ENCODE data around the gene SUGCT.

The SUGCT gene

DNA sequence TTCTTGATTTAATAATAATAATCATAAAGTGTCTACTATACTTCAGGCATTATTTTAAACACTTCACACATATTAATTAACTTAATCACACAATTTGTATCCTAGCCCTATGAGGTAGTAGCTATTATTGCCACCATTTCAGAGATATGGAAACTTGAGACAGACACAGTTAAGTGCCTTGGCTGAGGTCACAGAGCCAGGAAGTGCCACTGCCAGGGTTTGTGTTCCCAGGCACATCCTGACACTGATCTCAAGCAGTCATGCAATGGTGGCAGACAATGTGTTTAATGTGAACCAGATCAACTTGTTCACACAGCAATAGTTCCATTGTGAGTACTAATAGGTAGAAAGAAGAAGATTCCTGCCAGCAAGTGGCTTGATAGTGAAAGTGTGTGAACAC is 666.0 kb downstream of the SUGCT start:
- DNase-seq: no peak

DNA sequence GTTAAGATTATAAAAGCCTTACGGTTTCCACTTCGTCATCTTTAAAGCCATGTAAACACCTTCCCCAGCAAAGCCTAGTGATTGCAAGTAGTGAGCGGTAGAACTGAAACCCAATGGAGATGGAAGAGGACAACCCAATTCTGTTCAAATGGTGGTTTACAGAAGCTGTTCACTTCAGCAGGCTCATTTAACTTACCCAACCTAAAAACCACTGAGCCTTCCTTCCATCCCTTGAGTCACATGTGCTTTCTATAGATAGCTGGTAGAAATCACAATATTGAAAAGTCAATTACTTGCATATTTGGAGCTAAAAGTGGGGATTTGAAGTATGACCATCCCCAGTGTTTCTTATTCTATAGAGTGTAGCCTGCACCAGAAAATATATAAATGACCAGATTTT is 667.7 kb downstream of the SUGCT start:
- no peak for DNase-seq

DNA sequence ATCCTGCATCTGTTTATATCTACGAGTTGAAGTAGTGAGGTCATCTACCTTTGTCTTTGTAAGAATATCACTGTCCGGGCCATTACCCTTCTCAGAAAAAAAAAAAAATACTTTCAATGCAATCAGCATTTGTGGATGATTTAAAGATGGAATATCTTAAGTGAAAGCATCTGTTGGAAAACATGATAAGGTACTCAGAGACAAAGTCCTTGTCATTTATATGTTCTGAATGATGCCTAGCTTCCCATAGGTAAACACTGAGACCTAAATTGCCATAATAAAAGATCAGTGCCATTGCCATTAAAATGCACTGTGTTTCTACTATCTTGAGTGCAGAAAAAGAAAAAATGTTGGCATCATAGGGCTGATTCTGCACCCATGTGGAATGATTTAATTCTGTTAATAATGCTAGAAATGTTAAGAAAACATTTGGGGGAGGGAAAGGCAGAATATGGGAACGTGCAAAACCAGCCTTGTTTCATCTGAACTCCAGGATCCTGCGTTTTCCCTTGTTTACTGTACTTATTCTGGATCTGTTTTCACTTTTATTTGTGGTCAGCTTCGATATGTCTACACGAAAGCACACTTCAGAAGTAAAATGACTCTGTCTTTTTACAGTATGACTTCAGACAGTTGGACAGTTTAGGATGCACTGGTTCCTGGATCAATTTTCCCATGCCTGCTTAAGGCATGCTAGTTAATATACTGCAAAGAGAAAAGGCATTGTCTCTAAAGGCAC is 669.8 kb downstream of the SUGCT start:
- no peak for DNase-seq

DNA sequence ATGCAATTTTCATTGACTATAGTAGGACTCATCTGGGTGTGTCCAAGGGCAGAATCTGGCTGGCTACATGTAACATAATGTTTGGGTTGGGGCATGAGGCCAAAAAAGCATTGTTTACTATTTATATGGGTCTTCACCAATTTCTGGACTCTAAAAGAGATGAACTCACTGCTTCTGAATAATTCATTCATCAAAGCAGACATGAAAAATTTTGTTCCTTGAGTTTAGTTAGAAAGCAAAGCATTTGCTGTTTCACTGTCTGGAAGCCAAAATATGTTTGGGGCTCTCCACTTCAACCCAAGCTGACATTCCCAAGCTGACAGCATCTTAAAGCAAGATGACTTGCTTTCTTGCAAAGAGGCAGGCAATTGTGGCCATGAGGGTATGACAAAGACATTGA is 670.6 kb downstream of the SUGCT start:
- DNase-seq: no peak

DNA sequence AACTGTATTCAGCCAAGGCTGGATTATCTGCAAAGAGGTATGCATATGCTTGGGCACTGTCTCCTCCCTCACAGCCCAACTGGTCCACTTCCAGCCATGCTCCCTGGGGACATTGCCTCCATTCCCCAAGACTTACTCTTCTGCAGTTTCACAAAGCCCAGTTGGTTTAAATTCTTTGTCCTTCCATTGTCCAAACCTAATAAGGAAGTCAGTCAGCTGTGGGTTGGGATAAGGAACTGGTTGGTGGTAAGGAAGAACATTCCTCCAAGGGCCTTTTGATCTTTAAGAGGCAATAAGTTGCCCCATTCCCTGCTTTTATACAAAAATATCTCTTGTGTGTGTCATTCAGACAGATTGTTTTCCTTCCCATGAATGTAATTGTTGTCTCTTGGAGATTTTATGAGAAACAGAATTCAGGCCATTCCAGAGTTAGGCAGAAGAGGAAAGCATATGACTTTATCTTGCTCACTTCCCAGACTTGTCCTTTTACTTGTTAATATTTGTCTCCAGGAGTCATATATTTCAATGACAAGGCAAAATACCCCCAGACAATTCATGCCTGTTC is 673.7 kb downstream of the SUGCT start:
- DNase-seq: no peak

DNA sequence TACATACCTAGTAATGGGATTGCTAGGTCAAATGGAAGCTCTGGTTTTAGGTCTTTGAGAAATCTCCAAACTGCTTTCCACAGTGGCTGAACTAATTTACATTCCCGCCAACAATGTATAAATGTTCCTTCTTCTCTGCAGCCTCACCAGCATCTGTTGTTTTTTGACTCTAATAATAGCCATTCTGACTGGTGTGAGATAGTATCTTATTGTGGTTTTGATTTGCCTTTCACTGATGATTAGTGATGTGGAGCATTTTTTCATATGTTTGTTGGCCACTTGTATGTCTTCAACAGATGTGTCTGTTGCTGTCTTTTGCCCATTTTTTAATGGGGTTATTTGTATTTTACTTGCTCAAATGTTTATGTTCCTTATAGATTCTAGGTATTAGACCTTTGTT is 675.5 kb downstream of the SUGCT start:
- no peak for DNase-seq

DNA sequence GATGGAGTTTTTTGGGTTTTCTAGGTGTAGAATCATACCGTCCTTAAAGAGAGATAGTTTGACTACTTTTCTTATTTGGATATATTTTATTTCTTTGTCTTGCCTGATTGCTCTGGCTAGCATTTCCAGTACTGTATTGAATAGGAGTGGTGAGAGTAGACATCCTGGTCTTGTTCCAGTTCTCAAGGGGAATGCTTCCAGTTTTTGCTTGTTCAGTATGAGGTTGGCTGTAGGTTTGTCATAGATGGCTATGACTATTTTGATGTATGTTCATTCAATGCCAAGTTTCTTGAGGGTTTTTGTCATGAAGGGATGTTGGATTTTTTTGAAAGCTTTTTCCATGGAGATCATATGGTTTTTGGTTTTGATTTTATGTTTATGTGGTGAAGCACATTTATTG is 676.9 kb downstream of the SUGCT start:
- no peak for DNase-seq

DNA sequence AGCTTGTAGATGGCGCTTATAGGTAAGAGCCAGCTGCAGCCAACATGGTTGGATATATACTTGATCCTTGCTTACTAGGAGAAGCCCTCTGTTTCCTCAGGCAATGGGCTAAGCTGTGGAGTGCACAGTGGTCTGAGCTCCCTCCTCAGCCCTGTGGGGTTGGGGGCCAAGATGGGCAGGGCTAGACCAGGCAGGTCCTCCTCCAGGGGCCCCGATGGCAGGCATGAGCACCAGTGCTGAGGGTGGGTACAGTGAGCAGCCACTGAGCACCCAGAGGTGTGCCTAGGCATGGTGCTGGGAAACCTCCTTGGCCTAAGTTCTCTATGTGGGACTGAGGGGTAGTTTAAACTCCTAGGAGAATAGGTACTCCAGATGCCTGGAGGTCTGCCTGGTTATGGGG is 680.2 kb downstream of the SUGCT start:
- DNase-seq: no peak

DNA sequence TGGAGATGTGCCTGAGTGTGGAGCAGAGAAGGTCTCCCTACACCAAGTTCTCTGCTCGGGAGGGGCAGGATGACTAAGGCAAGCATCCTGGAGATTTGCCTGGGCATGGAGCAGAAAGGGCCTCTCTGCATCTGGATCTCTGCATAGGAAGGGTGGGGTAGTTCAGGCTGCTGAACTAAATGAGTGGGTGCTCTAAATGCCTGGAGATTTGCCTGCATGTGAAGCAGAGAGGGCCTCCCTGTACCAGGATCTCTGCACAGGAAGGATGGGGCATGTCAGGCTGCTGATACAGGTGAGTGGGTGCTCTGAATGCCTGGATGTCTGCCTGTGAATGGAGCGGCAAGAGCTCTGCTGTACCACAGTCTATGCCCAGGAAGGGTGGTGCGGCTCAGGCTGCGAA is 680.7 kb downstream of the SUGCT start:
- DNase-seq: no peak

DNA sequence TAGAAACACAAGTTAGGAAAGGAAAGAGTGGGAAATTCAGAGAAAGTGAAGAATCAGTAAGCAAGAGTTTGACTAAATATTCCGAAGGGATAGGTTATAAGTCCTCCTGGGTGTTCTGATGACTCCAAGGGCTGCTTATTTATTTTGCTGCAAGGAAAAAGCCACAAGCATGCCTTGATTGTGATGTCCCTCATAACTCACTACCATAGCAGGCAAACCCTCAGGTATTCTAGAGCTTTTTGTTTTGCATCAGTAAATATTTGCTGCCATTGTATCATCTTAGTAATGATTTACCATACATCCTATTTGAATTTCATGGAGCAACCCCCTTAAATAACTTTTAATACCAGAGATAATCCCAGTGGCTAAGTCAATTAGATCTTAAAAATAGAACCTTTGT is 688.1 kb downstream of the SUGCT start:
- no peak for DNase-seq

DNA sequence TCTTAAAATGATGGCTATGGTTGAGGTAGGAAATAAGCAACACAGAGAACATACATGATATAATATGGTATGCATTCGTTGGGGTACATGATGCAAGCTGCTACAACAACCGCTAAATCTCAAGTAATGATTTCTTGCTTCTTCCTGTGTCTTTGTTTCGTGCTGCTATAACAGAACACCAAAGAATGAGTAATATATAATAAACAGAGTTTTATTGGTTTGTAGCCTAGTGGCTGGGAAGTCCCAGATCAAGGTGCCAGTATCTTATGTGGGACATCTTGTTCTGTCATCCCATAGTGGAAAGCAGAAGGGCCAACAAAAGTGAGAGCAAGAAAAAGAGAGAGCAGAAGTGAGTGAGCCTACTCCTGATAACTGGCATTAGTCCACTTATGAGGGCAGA is 689.7 kb downstream of the SUGCT start:
- DNase-seq: no peak

DNA sequence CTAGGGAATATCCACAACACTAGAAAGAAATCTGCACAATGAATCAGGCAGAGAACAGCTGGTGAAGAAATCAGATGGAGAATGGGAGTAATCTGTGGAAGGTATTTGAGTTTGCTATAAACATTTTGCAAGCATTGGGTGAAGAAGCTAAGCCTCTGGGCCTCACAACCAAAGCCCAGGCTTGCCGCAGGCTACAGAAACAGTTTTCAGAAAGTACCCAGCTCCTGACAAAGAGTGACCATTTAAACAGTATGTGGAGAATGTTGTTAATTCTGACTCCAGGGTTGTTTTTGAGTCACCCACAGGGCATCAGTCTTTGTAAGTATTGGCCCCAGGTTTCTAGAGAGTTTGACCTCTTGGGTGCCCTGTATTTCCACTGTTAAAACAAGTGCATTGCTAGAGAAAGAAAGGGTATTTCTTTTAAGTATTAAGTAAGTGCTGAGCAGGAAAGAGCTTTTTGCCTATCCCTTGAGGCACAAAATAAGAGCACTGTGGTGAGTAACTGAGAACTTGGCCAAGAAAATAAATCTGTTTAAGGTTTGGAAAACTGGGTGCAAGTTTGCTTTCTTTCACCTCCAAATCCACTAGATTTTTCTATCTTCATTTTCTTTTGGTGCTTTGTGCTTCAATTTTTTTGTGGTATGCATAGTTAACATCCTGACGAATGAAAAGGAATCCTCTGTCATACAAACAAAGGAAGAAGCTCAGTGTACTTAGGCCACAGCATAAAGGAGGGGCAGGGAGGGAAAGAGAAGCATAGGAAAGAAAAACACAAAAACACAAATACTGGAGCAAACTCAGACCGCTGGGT is 691.8 kb downstream of the SUGCT start:
- no peak for DNase-seq

DNA sequence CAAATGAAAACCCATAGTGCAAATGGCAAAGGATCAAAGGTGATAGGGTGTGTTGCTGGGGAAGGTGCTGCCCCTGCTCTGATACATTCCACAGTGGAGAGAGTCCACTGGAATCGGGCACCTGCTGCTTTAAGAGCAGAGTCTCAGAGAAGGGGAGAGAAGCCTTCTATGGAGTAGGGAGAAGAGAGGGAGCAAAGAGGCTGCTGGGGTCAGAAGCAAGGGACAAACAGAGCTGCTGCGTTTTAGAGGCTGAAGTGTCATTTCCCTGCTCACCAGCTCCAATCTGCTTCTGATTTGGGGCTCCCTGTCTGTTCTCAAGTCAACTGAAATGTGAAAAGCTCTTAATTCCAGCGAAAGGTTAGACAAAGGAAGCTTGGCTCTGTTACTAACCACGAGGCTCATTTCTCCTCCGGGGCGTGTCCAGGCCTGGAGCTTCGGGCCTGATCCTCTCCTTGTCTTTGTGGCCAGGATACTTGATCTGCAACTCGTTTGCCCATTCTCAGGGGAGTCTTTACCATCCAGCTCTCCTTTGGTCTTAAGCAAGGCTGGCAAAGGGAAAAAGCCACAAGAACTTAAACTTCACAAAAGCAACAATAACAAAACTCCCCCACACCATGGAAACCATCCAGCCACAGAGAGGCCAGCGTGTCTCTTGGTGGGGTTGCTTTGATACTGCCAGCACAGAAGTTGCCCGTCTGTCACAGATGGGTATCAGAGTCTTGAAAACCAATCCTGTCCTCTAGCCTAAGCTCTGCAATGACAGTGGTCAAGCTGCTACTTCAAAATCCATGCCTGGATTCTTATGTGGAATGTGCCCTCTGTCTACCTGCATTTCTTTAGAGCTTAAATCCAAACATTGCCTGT is 692.6 kb downstream of the SUGCT start:
- DNase-seq: no peak

DNA sequence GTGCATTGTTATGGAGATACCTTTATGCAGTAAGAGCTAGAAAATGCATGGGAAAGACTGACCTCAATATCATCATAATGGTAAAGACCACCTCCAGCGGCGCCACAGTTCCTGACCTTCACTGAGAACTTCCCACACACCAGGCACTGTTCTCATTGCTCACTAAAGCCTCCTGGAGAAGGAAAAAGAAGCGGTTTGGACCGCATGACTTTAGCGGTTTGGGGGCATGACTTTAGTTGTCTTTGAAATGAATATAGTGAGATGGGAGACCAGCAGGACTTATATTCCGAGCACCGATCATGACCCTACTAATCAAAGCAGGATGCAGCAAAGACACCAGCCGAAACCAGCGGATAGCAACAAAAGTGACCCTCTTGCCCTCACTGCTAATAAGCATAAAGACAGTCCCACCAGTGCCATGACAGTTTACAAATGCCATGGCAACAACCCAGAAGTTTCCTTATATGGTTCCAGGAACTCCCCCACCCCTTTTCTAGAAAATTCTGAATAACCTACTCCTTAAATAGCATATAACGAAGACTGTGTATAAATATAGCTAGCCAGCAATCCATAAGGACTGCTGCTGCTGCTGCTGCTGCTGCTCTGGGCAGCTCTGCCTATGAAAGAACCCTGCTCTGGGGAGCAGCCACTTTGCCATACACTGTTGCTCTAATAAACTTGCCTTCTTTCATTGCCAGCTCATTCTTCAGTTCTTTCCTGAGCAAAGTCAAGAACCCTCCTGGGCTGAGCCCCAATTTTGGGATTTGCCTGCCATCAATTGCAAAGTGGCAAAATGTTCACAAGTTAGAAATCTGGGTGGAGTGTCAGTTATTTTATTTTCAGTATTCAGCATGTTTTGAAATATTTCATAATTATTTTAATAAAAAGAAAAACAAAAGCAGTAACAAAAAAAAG is 694.1 kb downstream of the SUGCT start:
- no peak for DNase-seq

DNA sequence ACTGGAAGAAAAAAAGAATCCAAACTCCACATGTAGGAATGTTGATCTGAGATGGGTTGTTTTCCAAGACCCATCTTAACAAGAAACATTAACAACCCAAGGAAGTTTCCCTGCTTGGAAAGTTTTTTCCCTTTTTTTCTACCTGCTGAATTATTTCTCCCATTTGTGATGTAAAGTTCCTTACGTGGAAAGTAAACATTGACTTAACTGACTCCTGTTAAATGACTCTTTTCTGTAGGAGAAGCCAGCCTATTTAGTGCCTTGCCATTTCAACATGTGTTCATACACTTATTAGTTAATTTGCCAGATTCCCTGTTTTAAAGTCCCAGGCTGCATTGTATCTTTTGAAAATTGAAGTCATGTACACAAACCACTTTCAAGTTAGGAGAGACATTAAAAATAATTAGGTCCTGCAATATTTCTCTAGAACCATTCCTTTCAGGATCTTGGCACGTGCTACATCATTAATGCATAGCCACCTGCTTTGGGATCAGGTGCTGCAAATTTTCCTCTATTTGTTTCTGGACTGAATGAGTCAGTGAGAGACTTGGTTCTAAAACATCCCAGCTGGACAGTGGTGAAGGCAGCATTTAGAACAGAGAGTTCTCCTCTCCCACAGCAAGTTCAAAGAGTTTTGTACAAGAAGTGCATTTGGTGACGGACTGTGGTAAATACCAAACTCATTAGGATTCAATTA is 698.5 kb downstream of the SUGCT start:
- DNase-seq: no peak

DNA sequence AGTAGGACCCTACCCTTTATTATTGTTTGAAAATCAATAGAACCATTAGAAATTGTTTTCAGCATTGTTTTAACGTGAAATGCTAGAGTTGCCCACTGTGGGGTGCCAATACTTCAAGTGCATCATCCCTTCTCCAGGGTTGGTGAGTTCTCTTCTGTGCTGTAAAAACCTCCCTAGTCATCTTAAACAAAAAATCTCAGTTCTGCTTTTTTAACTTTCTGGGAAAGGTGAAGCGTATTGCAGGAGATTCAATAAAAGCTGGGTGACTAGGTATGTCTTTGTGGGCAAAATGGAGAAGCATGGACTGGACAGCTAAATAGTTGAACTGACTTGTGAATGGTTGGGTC is 699.1 kb downstream of the SUGCT start:
- DNase-seq: no peak

DNA sequence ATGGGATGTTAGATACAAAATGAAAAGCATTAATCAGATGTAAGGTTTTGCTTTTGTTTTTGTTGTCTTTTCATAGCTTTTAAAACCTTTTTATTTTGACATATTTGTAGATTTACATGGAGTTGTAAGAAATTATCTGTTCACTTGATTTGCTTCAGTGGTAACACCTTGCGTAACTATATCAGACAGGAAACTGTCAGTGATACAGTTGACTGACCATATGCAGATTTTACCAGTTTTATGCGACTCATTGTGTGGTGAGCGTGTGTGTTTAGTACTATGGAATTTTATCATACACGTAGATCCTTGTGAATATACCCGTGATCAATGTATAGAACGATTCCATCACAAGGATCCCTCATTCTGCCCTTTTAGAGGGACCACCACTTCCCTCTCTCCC is 701.4 kb downstream of the SUGCT start:
- DNase-seq: no peak

DNA sequence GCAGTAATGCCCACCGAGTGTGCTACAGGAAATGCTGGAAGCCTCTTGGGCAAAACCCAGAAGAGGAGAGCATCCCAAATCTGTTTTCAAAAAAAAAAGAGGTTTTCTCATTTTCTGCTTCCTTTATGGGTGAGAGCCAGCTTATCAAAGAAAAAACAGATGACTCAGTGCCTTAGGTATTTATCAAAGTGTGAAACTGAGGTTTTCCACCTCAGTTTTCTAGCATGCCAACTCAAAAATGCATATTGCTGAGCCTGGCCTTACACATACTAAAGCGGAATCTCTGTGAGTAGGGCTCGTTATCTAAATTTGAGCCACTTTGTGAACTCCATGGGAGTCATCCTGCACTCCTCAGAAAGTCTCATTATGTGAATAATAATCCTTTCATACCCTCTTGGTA is 705.1 kb downstream of the SUGCT start:
- DNase-seq: no peak

DNA sequence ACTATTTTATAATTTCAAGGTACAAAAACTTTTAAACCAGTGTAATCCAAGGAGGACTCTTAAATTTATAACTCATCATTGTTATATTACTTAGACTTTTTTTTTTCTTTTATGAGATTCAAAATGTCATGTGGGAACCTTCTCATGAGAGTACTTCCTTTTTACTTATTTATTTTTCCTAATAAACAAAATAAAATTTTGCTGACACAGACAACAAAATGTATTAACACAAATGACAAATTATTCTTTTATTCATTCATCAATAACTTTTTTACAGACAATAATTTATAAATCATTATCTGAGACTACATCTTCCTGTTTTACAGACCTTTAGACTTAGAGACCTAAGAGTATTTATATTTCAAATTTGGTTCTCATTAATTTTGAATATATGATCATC is 706.2 kb downstream of the SUGCT start:
- DNase-seq: no peak

DNA sequence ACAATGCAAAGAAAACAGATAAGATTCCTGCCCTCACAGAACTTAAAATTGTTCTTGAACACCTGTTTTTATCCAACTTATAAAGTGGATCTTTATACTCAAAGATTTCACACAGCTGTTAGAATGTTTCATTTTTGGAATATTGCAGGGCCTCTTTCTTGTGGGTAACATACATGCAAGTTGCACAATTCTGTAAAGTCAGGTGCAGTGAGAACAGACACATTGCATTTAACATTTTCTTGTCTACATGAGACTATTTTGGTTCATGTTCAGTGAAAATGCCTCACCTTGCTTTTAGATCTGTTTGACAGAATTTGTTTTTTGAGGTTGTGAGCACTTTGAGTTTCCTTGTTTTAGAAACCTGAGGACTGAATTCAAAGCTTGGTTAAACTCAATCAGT is 707.8 kb downstream of the SUGCT start:
- DNase-seq: no peak

DNA sequence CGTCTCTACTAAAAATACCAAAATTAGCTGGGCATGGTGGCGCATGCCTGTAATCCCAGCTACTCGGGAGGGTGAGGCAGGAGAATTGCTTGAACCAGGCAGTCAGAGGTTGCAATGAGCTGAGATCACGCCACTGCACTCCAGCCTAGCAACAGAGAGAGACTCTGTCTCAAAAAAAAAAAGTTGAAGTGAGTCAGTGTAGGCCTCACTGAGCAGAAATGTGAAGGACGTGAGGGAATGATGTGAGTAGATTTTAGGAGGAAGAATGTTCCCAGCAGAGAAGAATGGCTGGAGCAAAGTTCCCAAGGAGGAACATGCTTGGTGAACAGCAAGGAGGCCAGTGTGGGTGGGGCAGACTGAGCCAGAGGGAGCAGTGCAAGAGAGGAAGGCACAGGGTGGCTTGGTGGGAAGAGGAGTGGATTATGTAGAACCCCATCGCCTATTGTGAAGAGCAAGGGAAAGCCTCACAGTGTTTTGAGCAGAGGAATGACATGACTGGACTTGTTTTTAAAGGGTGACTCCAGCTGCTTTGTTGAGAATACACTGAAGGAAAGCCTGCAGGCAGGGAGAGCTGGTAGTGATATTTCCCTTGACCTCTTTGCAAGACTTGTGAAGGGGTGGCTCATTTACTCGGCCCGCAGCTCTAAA is 708.7 kb downstream of the SUGCT start:
- no peak for DNase-seq
